K562 (cell line): ENCODE results near the gene RACGAP1. TPM values are rescaled to one million over a fixed set of nuclear protein-coding genes. Genes with fewer than 3 reads are reported as not detected.

Experiments
- AFF4 ChIP-seq: sonication (generic); formaldehyde crosslinking; IDR thresholded peaks from 2 replicates; pipeline ENCODE4 v1.8.0; 2023; ENCODE audit warnings: mild to moderate bottlenecking, missing genetic modification reagents
- CEBPZ ChIP-seq: fragments of 150-350 bp; IDR thresholded peaks from 2 replicates; pipeline ENCODE4 v1.6.1; 2014; ENCODE audit warnings: low read depth, mild to moderate bottlenecking, low read length, borderline replicate concordance
- DIDO1 ChIP-seq: fragments of 450-650 bp; IDR thresholded peaks from 2 replicates; pipeline ENCODE4 v1.6.1; 2016; ENCODE audit warnings: low read depth, missing biosample characterization, missing genetic modification characterization
- DLX4 ChIP-seq: fragments of 250-450 bp; sonication (Bioruptor Pico); IDR thresholded peaks from 2 replicates; pipeline ENCODE4 v1.6.1; 2021; ENCODE audit warnings: mild to moderate bottlenecking
- HNRNPK ChIP-seq: fragments of 200-400 bp; formaldehyde crosslinking; IDR thresholded peaks from one replicate; pipeline ENCODE4 v1.6.1; 2018; ENCODE audit warnings: mild to moderate bottlenecking, low read depth, low read length; ENCODE audit not compliant: poor library complexity, severe bottlenecking
- HSF4 ChIP-seq: fragments of 250-450 bp; sonication (Bioruptor Pico); IDR thresholded peaks from 2 replicates; pipeline ENCODE4 v2.1.2; 2022; ENCODE audit warnings: mild to moderate bottlenecking, moderate library complexity, borderline replicate concordance
- KAT8 ChIP-seq: fragments of 450-650 bp; IDR thresholded peaks from 2 replicates; pipeline ENCODE4 v1.6.1; 2016; ENCODE audit warnings: low read depth, mild to moderate bottlenecking
- L3MBTL2 ChIP-seq: fragments of 450-650 bp; IDR thresholded peaks from 2 replicates; pipeline ENCODE4 v1.6.1; 2016; ENCODE audit warnings: mild to moderate bottlenecking, moderate library complexity
- MAFG ChIP-seq: fragments of 450-650 bp; conservative IDR thresholded peaks from 2 replicates; pipeline ENCODE4 v1.6.1; 2016; ENCODE audit warnings: missing genetic modification characterization, missing compliant biosample characterization
- NCOA6 ChIP-seq: fragments of 450-650 bp; IDR thresholded peaks from 2 replicates; pipeline ENCODE4 v1.6.1; 2017; ENCODE audit warnings: mild to moderate bottlenecking
- NRF1 ChIP-seq, 2 experiments: fragments of 450-650 bp; IDR thresholded peaks in 1 of 2; conservative IDR thresholded peaks in 1 of 2; 2 replicates each; pipeline ENCODE4 v1.6.1; 2014; ENCODE audit warnings: mild to moderate bottlenecking in 2 of 2
- PKNOX1 ChIP-seq: fragments of 450-650 bp; IDR thresholded peaks from 2 replicates; pipeline ENCODE4 v1.6.1; 2016
- SMAD3 ChIP-seq: fragments of 450-650 bp; formaldehyde crosslinking; conservative IDR thresholded peaks from 2 replicates; pipeline ENCODE4 v1.4.0; 2020; ENCODE audit warnings: mild to moderate bottlenecking
- SREBF2 ChIP-seq: sonication (generic); formaldehyde crosslinking; IDR thresholded peaks from 2 replicates; pipeline ENCODE4 v1.4.0; 2020; ENCODE audit warnings: mild to moderate bottlenecking, missing genetic modification reagents
- SRSF1 ChIP-seq: fragments of 200-400 bp; formaldehyde crosslinking; IDR thresholded peaks from 2 replicates; pipeline ENCODE4 v1.6.1; 2017; ENCODE audit warnings: mild to moderate bottlenecking, low read depth, low read length, moderate library complexity
- THAP7 ChIP-seq: fragments of 250-450 bp; sonication (Bioruptor Pico); IDR thresholded peaks from 2 replicates; pipeline ENCODE4 v1.5.0; 2021
- ZNF174 ChIP-seq: fragments of 250-450 bp; sonication (Bioruptor Pico); IDR thresholded peaks from 2 replicates; pipeline ENCODE4 v1.4.0; 2020; ENCODE audit warnings: mild to moderate bottlenecking
- ZNF24 ChIP-seq: fragments of 450-650 bp; IDR thresholded peaks from 2 replicates; pipeline ENCODE4 v1.6.1; 2016
- ZNF274 ChIP-seq: IDR thresholded peaks from 2 replicates; pipeline ENCODE4 v1.6.1; 2011; ENCODE audit warnings: low read depth, mild to moderate bottlenecking, low read length, moderate library complexity, borderline replicate concordance
- ZNF586 ChIP-seq: fragments of 450-650 bp; formaldehyde crosslinking; conservative IDR thresholded peaks from 2 replicates; pipeline ENCODE4 v1.4.0; 2020; ENCODE audit warnings: mild to moderate bottlenecking, moderate library complexity
- polyA plus RNA-seq, 8 experiments: library from polyadenylated mRNA; depleted of rRNA in 4 of 8; stranded (reverse) in 5 of 8; unstranded in 3 of 8; fragments of >200 nt; fragmentation: Nextera tagmentation in 2 of 8; fragmentation: Illumina TruSeq in 1 of 8; extraction: Ambion mirVana in 2 of 8; extraction: Trizol in 1 of 8; gene quantifications; 2 replicates each; pipeline versions ENCODE4 v1.2.1 to v1.2.3, GENCODE V29; 2011 to 2014; ENCODE audit warnings: inconsistent platforms in 1 of 8, missing spikeins in 1 of 8
- total RNA-seq, 7 experiments: library from RNA; depleted of rRNA in 6 of 7; stranded (reverse); fragments of >200 nt in 6 of 7; fragmentation: Illumina TruSeq in 2 of 7; extraction: Trizol in 2 of 7; gene quantifications; 2 replicates each; pipeline versions ENCODE4 v1.2.1 to v1.2.3, GENCODE V29; 2011 to 2021; ENCODE audit warnings: low replicate concordance in 1 of 7

RACGAP1 gene
- total and polyA plus RNA-seq, 9 of the 15 experiments (the other 6 are each of a cell fraction or from before 2014, with no cell fraction given): 56.4 to 92.9 (median 71.8) TPM

- TF ChIP-seq NCOA6: no peak
- peak; percentile 66 to 70 for TF ChIP-seq NRF1 (conservative IDR thresholded peaks at IDR 0.05 in 1 of 2, IDR thresholded peaks at IDR 0.05 in 1 of 2)
- no peak for TF ChIP-seq SREBF2 (CRISPR knock-in tag)
- no peak for TF ChIP-seq THAP7
- no peak for TF ChIP-seq ZNF174 (CRISPR knock-in tag)
- TF ChIP-seq HSF4: no peak
- TF ChIP-seq KAT8: no peak
- TF ChIP-seq AFF4 (CRISPR knock-in tag): no peak
- no peak for TF ChIP-seq PKNOX1
- peak; percentile 81 for TF ChIP-seq ZNF274
- no peak for TF ChIP-seq SRSF1
- TF ChIP-seq DLX4: no peak
- TF ChIP-seq L3MBTL2: peak; percentile 80
- no peak for TF ChIP-seq MAFG (tag)
- TF ChIP-seq ZNF586 (CRISPR knock-in tag): no peak
- TF ChIP-seq HNRNPK: no peak
- TF ChIP-seq ZNF24: no peak
- no peak for TF ChIP-seq CEBPZ
- TF ChIP-seq DIDO1 (tag): no peak
- TF ChIP-seq SMAD3 (CRISPR knock-in tag): peak; percentile 77; the same call in 1 of the 2 replicates
Observed at GRCh38 chr12:50050410-50051098, 25.3 kb upstream of the RACGAP1 start (continued).
